Melanocyte of skin (primary cell): Measurements from ENCODE around the gene DBN1. TPM values are rescaled to one million over a fixed set of nuclear protein-coding genes. Genes with fewer than 3 reads are reported as not detected.

Experiments
- total RNA-seq, 2 donors: library from RNA; depleted of rRNA; stranded (reverse); fragments of >200 nt; gene quantifications; 2 replicates each; pipeline ENCODE4 v1.2.3, GENCODE V29; 2012

Gene DBN1
- total RNA-seq = 10 to 100 TPM; 30.3 to 32.0 TPM

GRCh38 chr5:177473443-177474001, at the start of gene DBN1:
DBN1 (minus strand) TSS chr5:177473634; CDS start chr5:177473521, 113 bp downstream.

GRCh38 chr5:177516601-177517568, 43.5 kb upstream of the DBN1 start, which contains the start of gene DDX41:
DDX41 (minus strand) TSS chr5:177516961; CDS start chr5:177516945, 16 bp downstream.

GRCh38 chr5:177509381-177509951, 36.0 kb upstream of the DBN1 start, which contains the start of gene DOK3:
DOK3 (minus strand) TSS chr5:177509826; CDS start chr5:177509540, 286 bp downstream.

DNA sequence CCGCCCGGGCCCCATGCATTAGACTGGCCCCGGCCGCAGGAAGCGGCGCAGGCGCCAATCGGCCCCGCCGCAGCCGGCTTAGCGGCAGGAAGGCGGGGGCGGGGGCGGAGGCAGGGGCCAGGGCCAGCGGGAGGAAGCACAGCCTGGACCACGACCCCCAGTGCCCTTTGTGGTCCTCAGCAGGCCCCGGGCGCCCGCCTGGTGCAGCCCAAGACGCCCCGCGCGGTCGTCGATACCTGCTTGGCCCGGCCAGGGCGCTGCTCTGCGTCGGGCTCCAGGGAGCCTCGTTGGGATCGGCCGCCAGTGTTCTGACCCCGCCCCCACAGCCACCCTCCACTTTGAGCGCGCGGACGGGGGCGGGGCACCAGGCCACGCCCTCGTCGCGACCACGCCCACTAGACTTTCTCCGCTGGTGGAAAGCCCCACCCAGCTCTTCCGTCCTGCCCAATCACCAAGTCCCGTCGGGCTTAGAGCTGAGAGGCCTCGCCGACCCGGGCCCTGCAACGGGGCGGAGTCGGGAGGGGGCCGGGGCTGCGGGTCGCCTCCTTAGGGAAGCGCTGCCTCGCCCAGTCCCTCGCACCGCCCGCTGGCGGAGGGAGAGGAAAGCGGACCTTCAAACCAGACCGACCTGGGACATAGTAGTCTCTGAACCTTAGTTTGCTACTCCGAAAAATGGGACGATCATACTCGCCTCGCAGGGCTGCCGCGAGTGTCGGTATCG, 24.0 kb upstream of the DBN1 start, which contains the start of gene PDLIM7:
TSS of gene PDLIM7 (minus strand) at position 313 of the 721 bp plus-strand sequence. CDS start 1,092 bp downstream, outside the sequence.

DNA sequence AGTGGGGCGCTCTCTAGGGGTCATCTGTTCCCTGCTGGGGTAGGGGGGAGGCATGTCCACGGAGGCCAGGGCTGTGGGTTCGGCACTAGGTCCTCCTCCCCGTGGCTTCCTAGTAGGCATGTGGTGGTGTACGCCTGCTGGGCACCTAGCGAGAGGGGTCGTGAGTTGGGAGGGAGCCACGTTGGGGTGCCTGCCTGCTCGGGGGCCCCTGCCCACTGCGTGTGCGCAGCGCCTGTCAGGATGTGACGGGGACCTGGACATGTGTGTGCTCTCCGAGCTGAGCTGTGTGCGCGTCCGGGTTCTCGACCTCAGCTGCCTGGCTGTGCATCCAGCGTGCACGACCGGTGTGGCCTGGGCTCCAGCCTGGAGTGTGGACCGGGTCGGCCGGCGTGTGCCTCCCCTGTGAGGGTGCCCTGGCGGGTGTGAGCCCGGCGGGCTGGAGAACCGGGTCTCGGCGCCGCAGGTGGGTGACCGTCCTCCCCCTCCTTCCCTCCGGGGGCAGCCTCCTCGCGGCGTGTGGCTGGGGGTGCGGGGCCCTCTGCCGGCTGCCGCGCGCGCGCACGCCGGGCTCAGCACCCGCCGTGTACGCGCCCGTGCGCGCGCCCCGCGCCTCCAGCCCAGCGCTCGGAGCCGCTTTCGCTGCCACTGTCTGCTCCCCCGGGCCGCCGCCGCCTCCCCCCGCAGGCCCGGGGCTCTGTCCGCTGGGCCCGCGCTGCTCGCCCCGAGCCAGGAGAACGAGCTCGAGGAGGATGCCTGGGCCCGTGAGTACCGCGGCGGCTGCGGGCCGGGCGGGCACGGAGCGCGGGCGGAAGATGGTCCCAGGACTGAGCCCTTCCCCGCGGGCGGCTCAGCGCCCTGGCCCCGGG, 27.0 kb downstream of the DBN1 start, which contains the start of gene PRR7:
TSS of gene PRR7 (plus strand) at position 615 of the 866 bp plus-strand sequence. CDS start 8,254 bp downstream, outside the sequence.

GRCh38 chr5:177426566-177427210, 46.7 kb downstream of the DBN1 start, which contains the start of gene GRK6:
GRK6 (plus strand) TSS chr5:177426676; CDS start chr5:177426846, 170 bp downstream.

DNA sequence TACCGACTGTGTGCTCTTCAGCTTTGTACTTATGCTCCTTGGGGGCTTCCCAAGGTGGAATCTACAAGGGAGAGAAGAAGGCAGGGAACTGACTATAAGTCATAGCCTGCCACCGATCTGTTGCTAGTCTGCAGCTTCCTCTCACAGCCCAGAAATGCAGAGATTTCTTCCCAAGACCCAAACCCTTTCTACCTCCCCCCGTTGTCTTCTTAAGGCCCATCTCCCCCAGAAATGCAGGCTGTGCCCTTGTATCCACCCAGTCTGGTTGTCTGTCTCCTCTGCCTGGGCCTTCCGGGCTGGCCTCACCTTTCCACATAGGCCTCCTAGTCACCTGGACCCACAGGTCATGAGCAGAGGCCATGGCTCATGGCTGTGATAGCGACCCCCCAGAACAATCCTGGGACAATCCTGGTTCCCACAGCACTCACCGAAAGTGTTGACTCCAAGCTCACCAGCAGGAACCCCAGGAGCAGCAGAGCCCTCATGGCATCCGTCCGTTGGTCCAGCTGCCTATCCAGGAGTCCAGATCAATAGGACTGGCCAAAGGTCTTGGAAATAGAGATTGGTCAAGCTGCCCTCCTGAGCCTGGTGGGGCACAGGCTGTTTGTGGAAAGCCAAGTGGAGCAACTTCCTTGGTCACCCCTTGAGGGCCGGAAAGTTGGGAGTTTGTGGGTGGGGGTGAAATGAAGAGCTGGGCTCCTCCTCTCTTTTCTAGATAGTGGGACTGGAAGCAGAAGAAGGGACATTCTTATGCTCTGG, 64.2 kb downstream of the DBN1 start, which contains the start of gene F12:
TSS of gene F12 (minus strand) at position 522 of the 759 bp plus-strand sequence. CDS start at position 485, 37 bp downstream.

Other genes with a start within 250 kb of the DBN1 start
- 10 to 100 TPM; 13.4 to 14.7 TPM for gene RAB24, start 169.9 kb downstream of the DBN1 start, total RNA-seq
- gene PRELID1, start 169.8 kb downstream of the DBN1 start, total RNA-seq = 100 to 1,000 TPM; 155 to 194 TPM
- gene MXD3, start 161.7 kb downstream of the DBN1 start, total RNA-seq = 10 to 100 TPM; 11.0 to 13.3 TPM
- gene LMAN2, start 122.0 kb downstream of the DBN1 start, total RNA-seq = 100 to 1,000 TPM; 263 to 342 TPM
- gene RGS14, start 115.7 kb downstream of the DBN1 start, total RNA-seq = 10 to 100 TPM in 1 of 2 donors, 1 to 10 TPM in 1; 7.3 to 14.1 TPM
- under 1 TPM; under 0.01 to 0.69 TPM for gene SLC34A1, start 89.2 kb downstream of the DBN1 start, total RNA-seq
- not detected for gene PFN3, start 73.0 kb downstream of the DBN1 start, total RNA-seq
- gene F12, start 64.1 kb downstream of the DBN1 start, total RNA-seq = 1 to 10 TPM; 1.0 to 2.3 TPM
- gene GRK6, start 47.0 kb downstream of the DBN1 start, total RNA-seq = 10 to 100 TPM; 25.5 to 34.3 TPM
- 10 to 100 TPM; 23.1 to 35.6 TPM for gene PRR7, start 26.8 kb downstream of the DBN1 start, total RNA-seq
- gene PDLIM7, start 24.0 kb upstream of the DBN1 start, total RNA-seq = 10 to 100 TPM; 34.8 to 39.6 TPM
- gene DOK3, start 36.2 kb upstream of the DBN1 start, total RNA-seq = 1 to 10 TPM; 2.0 to 2.1 TPM
- gene DDX41, start 43.3 kb upstream of the DBN1 start, total RNA-seq = 10 to 100 TPM; 63.7 to 70.6 TPM
- 10 to 100 TPM; 16.0 to 24.4 TPM for gene FAM193B, start 80.9 kb upstream of the DBN1 start, total RNA-seq
- gene TMED9, start 118.6 kb upstream of the DBN1 start, total RNA-seq = 10 to 100 TPM; 58.8 to 75.6 TPM
- 10 to 100 TPM; 17.6 to 21.6 TPM for gene B4GALT7, start 126.5 kb upstream of the DBN1 start, total RNA-seq